Right cardiac atrium (tissue), 5 donors: ENCODE data around the gene SPECC1L. TPM values are rescaled to one million over a fixed set of nuclear protein-coding genes. Genes with fewer than 3 reads are reported as not detected.
A peak's percentile ranks its signal among the peaks of the same experiment; 100 is the strongest.

ENCODE experiments used
- ATAC-seq, 2 donors: fragments of 200-7000 bp; cut with Tn5 transposase; one replicate each; pipeline versions ENCODE4 v1.8.0 to v1.9.1; 2020; ENCODE audit warnings: moderate library complexity in 2 of 2, mild to moderate bottlenecking in 1 of 2
- DNase-seq, 3 donors: peaks; one replicate each; pipeline ENCODE4 v3.0.0-alpha.2; 2020
- H3K27ac ChIP-seq: one replicate; pipeline ENCODE4 v1.5.1; 2013; ENCODE audit warnings: mild to moderate bottlenecking, low read length, control low read depth, moderate library complexity
- H3K27me3 ChIP-seq: one replicate; pipeline ENCODE4 v1.6.1; 2013; ENCODE audit not compliant: control insufficient read depth, insufficient read depth
- H3K4me1 ChIP-seq: one replicate; pipeline ENCODE4 v1.6.1; 2013; ENCODE audit warnings: low read length; ENCODE audit not compliant: control insufficient read depth, insufficient read depth
- H3K4me3 ChIP-seq: one replicate; pipeline ENCODE4 v1.5.1; 2013; ENCODE audit warnings: low read length, control low read depth
- H3K9me3 ChIP-seq: one replicate; pipeline ENCODE4 v1.6.1; 2013; ENCODE audit warnings: low read length; ENCODE audit not compliant: control insufficient read depth
- WGBS: extraction: QIAGEN DNeasy Blood & Tissue Kit; methylation state at CpG from one replicate; pipeline ENCODE4 v1.1.7; 2013; 5-methylcytosine and 5-hydroxymethylcytosine counted together
- intact Hi-C, 4 donors: fragments of 100-400 bp; cut with DNase I; formaldehyde crosslinking; loops; one replicate each; pipeline versions ENCODE4 v1.11.0 to v1.14.0; 2022 to 2023
- polyA plus RNA-seq: library from polyadenylated mRNA; stranded (reverse); fragments of 200-250 nt; gene quantifications from one replicate; pipeline ENCODE4 v1.2.3, GENCODE V29; 2013
- total RNA-seq, 4 donors: library from RNA; stranded (reverse); fragmentation: NEBNext Ultra II Directional; extraction: Animal tissue kit (Norgen Biotek cat#: 25700); gene quantifications; one replicate each; pipeline ENCODE4 v1.2.1, GENCODE V29; 2021
- donor health status: healthy with polysubstance abuse.
- donor health status: DM: no; HTN: yes; CAD: no.
- donor health status: DM: no; HTN: no; CAD: no.
- donor health status: DM: no; HTN: yes; CAD: no; lungs with severe emphysema.
- donor health status: DM: yes; HTN: yes; CAD: no.

The SPECC1L gene
- total and polyA plus RNA-seq, 5 donors: 16.9 to 76.1 (median 67.9) TPM

DNA sequence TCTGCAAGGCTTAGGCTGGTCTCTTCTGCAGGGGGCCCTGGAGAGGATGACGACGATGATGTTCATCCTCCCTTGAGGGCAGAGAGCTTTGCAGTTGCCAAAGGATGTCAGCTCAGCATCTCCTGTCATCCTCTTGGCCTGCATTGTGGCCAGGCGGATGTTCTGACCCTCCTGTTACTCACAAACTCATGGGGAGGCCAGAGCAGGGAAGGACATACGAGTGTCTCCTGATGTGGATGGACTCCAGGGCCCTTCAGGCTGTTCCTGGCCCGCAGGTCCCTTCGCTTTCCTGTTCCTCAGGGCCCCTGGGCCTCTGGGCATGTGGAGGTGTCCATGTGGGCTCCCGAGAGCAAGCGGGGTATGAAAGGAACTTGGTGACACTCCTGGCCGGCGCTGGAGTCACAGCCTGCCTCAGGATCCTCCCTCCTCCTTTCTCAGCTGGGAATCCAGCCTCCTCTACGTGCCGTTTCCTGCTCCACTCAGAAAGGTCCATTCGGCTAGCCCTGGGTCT, 165.3 kb downstream of the SPECC1L start:
- H3K4me3 ChIP-seq: no peak overlapping the region
- intact Hi-C loops: no loop called here
- WGBS: 55% methylated on average over 13 of the region's 13 CpGs
- peak in 1 of 3 donors; percentile 36 for DNase-seq
- no peaks in the 10 kb centered on the region for H3K9me3 ChIP-seq
- ATAC-seq: no peak
- H3K27me3 ChIP-seq: no peaks in the 10 kb centered on the region
- no peak overlapping the region for H3K27ac ChIP-seq
- peaks cover 28% of the 10 kb centered on the region for H3K4me1 ChIP-seq

DNA sequence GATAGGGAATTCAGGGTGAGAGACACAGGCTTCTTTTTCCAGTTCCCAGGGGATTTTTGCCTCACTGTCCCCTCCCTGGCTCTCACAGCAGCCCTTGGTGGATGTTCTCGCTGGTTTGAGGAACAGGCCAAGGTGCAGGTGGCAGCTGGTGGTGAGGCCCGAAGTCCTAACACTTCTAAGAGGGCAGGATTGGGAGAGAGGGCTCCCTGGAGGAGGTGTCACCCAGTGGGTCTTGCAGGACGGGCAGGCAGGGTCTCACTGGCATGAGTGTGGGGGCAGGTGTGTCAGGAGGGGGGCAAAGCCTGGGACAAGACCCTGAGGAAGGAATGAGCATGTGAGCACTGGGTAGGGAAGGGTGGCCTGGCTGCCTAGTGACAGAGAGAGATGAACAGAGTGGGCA, 165.9 kb downstream of the SPECC1L start:
- Histone ChIP-seq H3K27ac (no peak overlapping the region), H3K4me3 (no peak overlapping the region), H3K4me1 (peaks cover 28% of the 10 kb centered on the region), H3K27me3 (no peaks in the 10 kb centered on the region), H3K9me3 (no peaks in the 10 kb centered on the region)
- no peak for DNase-seq
- intact Hi-C loops: no loop called here
- ATAC-seq: no peak
- 86% methylated on average over 3 of the region's 3 CpGs for WGBS

DNA sequence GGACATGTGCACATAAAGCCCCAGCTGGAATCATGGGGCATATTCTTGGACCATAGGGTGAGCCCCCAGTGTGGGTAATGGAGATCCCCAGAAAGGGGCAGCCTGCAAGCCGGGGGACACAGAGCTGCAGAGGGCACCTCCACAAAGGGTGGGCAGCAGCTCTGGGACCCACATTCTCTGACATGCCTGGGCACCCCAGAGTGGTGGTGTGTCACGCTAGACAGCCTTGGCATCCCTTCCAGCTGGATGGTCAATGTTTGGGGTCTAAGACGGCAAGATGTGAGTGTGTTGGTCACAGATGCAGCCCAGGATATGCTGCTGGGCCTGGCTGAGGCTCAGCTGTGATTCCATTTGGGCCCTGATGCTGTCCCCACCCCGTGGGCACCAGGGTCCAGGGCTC, 166.5 kb downstream of the SPECC1L start:
- no peak overlapping the region for H3K27ac ChIP-seq
- DNase-seq: no peak
- ATAC-seq: no peak
- H3K4me1 ChIP-seq: peaks cover 26% of the 10 kb centered on the region
- 93% methylated on average over 4 of the region's 4 CpGs for WGBS
- H3K27me3 ChIP-seq: no peaks in the 10 kb centered on the region
- intact Hi-C loops: no loop called here
- H3K4me3 ChIP-seq: no peak overlapping the region
- no peaks in the 10 kb centered on the region for H3K9me3 ChIP-seq

DNA sequence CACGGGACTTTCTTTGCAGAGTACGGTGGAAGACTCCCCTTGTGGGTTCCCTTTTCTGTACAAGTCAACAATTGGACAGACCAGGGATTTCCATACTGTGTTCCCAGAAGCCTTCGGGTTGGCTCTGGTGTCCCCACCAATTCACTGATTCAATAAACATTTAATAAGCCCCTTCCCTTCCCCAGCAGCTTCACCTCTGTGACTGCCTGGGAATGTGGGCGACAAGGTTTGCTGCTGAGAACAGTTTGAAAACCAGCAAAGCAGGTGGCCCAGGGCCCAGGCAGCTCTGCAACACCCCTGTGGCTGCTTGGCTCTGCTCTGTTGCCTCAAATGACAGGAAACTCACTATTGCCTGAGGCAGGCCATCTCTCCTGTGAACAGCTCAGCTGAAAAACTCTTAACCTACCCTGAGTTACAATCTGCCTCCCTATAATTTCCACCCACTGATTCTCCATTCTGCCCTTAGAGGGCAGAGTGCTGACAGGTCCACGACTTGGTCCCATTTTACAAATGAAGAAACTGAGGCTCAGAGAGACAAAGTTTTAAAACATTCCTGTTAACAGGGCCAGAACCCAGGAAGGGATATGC, 167.2 kb downstream of the SPECC1L start:
- Histone ChIP-seq H3K27me3 (no peaks in the 10 kb centered on the region), H3K4me1 (peaks cover 19% of the 10 kb centered on the region), H3K9me3 (no peaks in the 10 kb centered on the region), H3K4me3 (no peak overlapping the region), H3K27ac (no peak overlapping the region)
- WGBS: 88% methylated on average over 5 of the region's 5 CpGs
- DNase-seq (no peak), ATAC-seq (no peak)
- intact Hi-C loops: no loop called here

DNA sequence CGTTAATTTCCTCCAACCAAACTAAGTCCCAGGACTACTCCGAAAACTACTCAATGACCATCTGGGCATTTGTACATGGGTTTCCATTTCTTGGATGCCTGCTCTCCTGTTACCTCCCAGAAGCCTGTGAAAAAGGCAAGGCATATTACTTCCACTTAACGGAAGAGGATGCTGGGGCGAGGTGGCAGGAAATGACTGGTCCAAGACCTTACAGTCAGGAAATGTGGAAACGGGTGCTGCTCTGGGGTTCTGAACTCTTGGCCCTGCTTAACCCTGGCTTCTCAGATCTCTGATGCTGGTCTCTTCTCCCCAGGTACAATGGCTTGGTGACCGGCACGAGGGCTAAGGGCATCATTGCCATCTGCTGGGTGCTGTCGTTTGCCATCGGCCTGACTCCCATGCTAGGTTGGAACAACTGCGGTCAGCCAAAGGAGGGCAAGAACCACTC, 169.7 kb downstream of the SPECC1L start:
- Histone ChIP-seq H3K9me3 (no peaks in the 10 kb centered on the region), H3K27ac (no peak overlapping the region), H3K4me3 (no peak overlapping the region), H3K27me3 (no peaks in the 10 kb centered on the region), H3K4me1 (peaks cover 8% of the 10 kb centered on the region)
- DNase-seq (no peak), ATAC-seq (no peak)
- 86% methylated on average over 10 of the region's 10 CpGs for WGBS
- intact Hi-C loops: no loop called here

DNA sequence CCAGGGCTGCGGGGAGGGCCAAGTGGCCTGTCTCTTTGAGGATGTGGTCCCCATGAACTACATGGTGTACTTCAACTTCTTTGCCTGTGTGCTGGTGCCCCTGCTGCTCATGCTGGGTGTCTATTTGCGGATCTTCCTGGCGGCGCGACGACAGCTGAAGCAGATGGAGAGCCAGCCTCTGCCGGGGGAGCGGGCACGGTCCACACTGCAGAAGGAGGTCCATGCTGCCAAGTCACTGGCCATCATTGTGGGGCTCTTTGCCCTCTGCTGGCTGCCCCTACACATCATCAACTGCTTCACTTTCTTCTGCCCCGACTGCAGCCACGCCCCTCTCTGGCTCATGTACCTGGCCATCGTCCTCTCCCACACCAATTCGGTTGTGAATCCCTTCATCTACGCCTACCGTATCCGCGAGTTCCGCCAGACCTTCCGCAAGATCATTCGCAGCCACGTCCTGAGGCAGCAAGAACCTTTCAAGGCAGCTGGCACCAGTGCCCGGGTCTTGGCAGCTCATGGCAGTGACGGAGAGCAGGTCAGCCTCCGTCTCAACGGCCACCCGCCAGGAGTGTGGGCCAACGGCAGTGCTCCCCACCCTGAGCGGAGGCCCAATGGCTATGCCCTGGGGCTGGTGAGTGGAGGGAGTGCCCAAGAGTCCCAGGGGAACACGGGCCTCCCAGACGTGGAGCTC, 170.2 kb downstream of the SPECC1L start:
- no peaks in the 10 kb centered on the region for H3K9me3 ChIP-seq
- H3K27ac ChIP-seq: no peak overlapping the region
- H3K27me3 ChIP-seq: no peaks in the 10 kb centered on the region
- DNase-seq (peak in 1 of 3 donors; percentile 58), ATAC-seq (peak in 1 of 2 donors; percentile 34)
- intact Hi-C loops: no loop called here
- peaks cover 8% of the 10 kb centered on the region for H3K4me1 ChIP-seq
- H3K4me3 ChIP-seq: no peak overlapping the region
- 88% methylated on average over 30 of the region's 30 CpGs for WGBS

DNA sequence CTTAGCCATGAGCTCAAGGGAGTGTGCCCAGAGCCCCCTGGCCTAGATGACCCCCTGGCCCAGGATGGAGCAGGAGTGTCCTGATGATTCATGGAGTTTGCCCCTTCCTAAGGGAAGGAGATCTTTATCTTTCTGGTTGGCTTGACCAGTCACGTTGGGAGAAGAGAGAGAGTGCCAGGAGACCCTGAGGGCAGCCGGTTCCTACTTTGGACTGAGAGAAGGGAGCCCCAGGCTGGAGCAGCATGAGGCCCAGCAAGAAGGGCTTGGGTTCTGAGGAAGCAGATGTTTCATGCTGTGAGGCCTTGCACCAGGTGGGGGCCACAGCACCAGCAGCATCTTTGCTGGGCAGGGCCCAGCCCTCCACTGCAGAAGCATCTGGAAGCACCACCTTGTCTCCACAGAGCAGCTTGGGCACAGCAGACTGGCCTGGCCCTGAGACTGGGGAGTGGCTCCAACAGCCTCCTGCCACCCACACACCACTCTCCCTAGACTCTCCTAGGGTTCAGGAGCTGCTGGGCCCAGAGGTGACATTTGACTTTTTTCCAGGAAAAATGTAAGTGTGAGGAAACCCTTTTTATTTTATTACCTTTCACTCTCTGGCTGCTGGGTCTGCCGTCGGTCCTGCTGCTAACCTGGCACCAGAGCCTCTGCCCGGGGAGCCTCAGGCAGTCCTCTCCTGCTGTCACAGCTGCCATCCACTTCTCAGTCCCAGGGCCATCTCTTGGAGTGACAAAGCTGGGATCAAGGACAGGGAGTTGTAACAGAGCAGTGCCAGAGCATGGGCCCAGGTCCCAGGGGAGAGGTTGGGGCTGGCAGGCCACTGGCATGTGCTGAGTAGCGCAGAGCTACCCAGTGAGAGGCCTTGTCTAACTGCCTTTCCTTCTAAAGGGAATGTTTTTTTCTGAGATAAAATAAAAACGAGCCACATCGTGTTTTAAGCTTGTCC, 171.0 kb downstream of the SPECC1L start:
- H3K4me1 ChIP-seq: peaks cover 8% of the 10 kb centered on the region

DNA sequence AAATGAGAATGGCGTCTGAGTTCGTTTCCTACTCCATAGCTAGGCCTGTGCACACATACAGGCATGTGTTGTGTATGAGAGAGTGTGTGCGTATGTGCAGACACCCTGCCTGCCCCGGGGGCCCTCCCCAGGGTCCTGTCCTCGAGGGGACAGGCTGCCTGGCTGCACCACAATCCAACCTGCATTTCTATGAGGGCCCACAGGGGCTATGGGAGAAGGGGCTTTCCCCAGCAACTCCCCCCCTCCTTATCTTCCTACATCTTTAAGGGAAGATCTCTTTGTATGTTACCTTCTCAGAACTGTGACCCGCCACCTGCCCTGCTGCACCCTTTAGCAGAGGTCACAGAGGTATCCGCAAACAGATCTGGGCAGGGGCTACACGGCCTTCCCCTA, 171.7 kb downstream of the SPECC1L start:
- 76% methylated on average over 8 of the region's 8 CpGs for WGBS
- H3K27ac ChIP-seq: no peak overlapping the region
- H3K4me1 ChIP-seq: peaks cover 8% of the 10 kb centered on the region

More for the DNA sequence above, 171.0 kb downstream of the SPECC1L start:
- intact Hi-C loops: no loop called here
- H3K4me3 ChIP-seq: no peak overlapping the region
- no peaks in the 10 kb centered on the region for H3K9me3 ChIP-seq
- H3K27me3 ChIP-seq: no peaks in the 10 kb centered on the region
- H3K27ac ChIP-seq: peak overlapping the region; percentile 30
- DNase-seq (peak in 1 of 3 donors; percentile 66), ATAC-seq (peak; percentile 34 to 71)
- WGBS: 66% methylated on average over 8 of the region's 8 CpGs

DNA sequence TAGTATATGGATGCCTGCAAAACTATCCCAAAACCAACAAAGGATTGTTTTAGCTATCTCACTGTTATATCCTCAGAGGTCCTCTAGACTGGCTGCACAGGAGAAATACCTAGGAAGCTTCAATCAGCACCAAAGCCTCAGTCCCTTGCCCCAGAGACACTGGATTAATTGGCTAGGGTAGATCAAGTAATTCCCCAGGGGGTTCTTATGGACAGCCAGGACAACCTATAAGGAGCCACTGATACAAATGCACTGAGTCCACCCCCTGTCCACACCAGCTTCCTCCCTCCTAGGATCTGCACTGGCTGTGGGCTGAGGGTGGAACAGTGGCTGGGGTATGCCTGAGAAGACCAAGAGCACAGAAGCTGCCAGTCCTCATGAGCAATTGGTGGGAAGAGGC, 173.0 kb downstream of the SPECC1L start:
- peaks cover 8% of the 10 kb centered on the region for H3K4me1 ChIP-seq
- intact Hi-C loops: no loop called here
- DNase-seq (no peak), ATAC-seq (no peak)
- H3K27me3 ChIP-seq: no peaks in the 10 kb centered on the region
- no peak overlapping the region for H3K27ac ChIP-seq
- no peak overlapping the region for H3K4me3 ChIP-seq
- no peaks in the 10 kb centered on the region for H3K9me3 ChIP-seq

More for the DNA sequence above, 171.7 kb downstream of the SPECC1L start:
- Histone ChIP-seq H3K27me3 (no peaks in the 10 kb centered on the region), H3K4me3 (no peak overlapping the region), H3K9me3 (no peaks in the 10 kb centered on the region)
- no peak for DNase-seq
- intact Hi-C loops: no loop called here
- no peak for ATAC-seq

DNA sequence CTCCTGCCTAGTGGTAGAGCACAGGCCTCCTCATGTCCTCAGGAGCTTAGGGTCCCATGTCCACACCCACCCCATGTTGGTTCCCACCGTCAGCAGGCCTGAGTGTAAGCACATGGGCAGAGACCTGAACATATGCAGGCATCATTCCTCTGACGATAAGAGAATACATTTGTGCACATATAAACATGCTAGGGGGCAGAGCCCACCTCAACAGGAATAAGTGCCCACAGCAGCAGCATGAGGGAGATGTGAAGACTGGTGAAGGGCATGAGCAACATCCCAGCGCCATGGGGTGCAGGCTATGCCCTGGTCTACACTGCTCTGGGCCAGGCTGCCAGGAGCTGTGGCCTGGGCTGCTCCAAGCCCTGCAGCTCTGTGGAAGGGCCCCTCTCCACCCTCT, 173.6 kb downstream of the SPECC1L start:
- intact Hi-C loops: no loop called here
- Histone ChIP-seq H3K9me3 (no peaks in the 10 kb centered on the region), H3K27ac (no peak overlapping the region), H3K4me1 (peaks cover 8% of the 10 kb centered on the region), H3K27me3 (no peaks in the 10 kb centered on the region), H3K4me3 (no peak overlapping the region)
- WGBS: 92% methylated on average over 3 of the region's 3 CpGs
- no peak for DNase-seq
- no peak for ATAC-seq
